ENCODE measurements around the gene GHRHR.

DNA sequence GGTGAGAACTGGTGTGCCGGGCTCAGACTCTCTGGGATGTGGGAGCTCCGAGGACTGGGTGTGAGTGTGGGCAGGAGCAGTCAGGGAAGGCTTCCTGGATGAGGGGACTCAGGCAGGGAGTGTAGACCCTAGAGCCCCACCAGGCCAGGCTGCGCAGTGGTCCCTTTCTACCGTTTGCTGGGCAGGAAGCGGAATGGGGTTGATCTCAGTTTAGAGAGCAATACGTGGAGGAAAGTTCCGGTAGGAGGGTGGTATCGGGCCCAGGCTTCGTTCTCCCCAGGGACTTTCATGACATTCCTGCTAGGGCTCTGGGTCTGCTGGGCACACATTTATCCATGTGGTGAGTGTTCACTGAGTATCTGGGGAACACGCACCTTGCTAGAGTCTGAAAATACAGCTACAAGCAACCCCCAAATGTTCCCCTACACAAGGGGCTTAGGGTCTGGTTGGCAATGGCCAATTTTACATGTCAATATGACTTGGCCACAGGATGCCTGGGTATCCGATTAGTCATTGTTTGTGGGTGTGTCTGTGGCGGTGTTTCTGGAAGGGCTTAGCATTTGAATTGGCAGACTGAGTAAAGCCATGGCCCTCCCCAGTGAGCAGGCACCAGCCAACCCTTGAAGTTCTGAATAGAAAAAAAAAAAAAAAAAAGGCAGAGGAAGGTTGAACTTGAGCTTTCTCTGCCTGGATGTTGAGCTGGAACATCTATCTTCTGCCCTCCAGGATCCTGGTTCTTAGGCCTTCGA lies 20.8 kb downstream of the GHRHR start:
- no peak for TF ChIP-seq EZH2 (IDR thresholded peaks at IDR 0.05; ENCODE audit: borderline replicate concordance, low read length)
- TF ChIP-seq, protein P1, sequence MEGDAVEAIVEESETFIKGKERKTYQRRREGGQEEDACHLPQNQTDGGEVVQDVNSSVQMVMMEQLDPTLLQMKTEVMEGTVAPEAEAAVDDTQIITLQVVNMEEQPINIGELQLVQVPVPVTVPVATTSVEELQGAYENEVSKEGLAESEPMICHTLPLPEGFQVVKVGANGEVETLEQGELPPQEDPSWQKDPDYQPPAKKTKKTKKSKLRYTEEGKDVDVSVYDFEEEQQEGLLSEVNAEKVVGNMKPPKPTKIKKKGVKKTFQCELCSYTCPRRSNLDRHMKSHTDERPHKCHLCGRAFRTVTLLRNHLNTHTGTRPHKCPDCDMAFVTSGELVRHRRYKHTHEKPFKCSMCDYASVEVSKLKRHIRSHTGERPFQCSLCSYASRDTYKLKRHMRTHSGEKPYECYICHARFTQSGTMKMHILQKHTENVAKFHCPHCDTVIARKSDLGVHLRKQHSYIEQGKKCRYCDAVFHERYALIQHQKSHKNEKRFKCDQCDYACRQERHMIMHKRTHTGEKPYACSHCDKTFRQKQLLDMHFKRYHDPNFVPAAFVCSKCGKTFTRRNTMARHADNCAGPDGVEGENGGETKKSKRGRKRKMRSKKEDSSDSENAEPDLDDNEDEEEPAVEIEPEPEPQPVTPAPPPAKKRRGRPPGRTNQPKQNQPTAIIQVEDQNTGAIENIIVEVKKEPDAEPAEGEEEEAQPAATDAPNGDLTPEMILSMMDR (IDR thresholded peaks at IDR 0.05; ENCODE audit: low read length): no peak
